Activated T-cell treated with anti-CD3 and anti-CD28 coated beads for 24 hours (primary cell): ENCODE measurements around the gene CHST11.

Experiments used
- DNase-seq: peaks from one replicate; pipeline ENCODE4 v3.0.0-alpha.2; 2020; ENCODE audit warnings: low read depth

Gene CHST11

GRCh38 chr12:104809251-104809650, 352.5 kb downstream of the CHST11 start:
- no peak for DNase-seq

- DNase-seq, result no peak
These were observed 353.1 kb downstream of the CHST11 start for GRCh38 chr12:104809706-104810385.
